Prostate gland (tissue), 2 donors: ENCODE results near the gene SMARCA4. TPM values are rescaled to one million over a fixed set of nuclear protein-coding genes. Genes with fewer than 3 reads are reported as not detected.

Source experiments
- DNase-seq: peaks from one replicate; pipeline ENCODE4 v3.0.0-alpha.2; 2019; ENCODE audit warnings: low spot score
- H3K27ac ChIP-seq, 2 donors: fragments of 200-600 bp; sonication (generic); 2 replicates each; pipeline ENCODE4 v1.5.1; 2017 to 2019
- H3K27me3 ChIP-seq: fragments of 200-600 bp; sonication (generic); replicated peaks from 2 replicates; pipeline ENCODE4 v1.5.1; 2019; ENCODE audit not compliant: insufficient read depth
- H3K36me3 ChIP-seq, 2 donors: fragments of 200-600 bp; sonication (generic); 1 replicate in 1 of 2; 2 replicates in 1 of 2; pipeline versions ENCODE4 v1.5.1 to v1.8.1; 2017 to 2019
- H3K4me1 ChIP-seq: fragments of 200-600 bp; sonication (generic); replicated peaks from 2 replicates; pipeline ENCODE4 v1.5.1; 2019
- H3K4me3 ChIP-seq, 2 donors: fragments of 200-600 bp; sonication (generic); 2 replicates each; pipeline ENCODE4 v1.5.1; 2017 to 2019
- H3K9me3 ChIP-seq: fragments of 200-600 bp; sonication (generic); 2 replicates; pipeline ENCODE4 v1.5.1; 2017
- POLR2A ChIP-seq: fragments of 450-650 bp; IDR thresholded peaks from one replicate; pipeline ENCODE4 v1.6.1; 2016; ENCODE audit warnings: antibody characterized with exemption, mild to moderate bottlenecking
- POLR2AphosphoS5 ChIP-seq: sonication (generic); formaldehyde crosslinking; IDR thresholded peaks from one replicate; pipeline ENCODE4 v1.6.1; 2017; ENCODE audit warnings: antibody characterized with exemption
- whole genome bisulfite sequencing: methylation state at CpG from one replicate; pipeline ENCODE4 v1.1.5; 2018; 5-methylcytosine and 5-hydroxymethylcytosine counted together
- intact Hi-C: fragments of 100-400 bp; cut with DNase I; formaldehyde crosslinking; loops from one replicate; pipeline ENCODE4 v1.14.2; 2022
- total RNA-seq, 2 donors: library from RNA; depleted of rRNA; stranded (reverse); fragments of >200 nt; gene quantifications; one replicate each; pipeline ENCODE4 v1.1.0, GENCODE V29; 2016
- TF ChIP-seq, protein P1 (sequence below), 4 experiments: fragments of 200-600 bp in 2 of 4; fragments of 450-650 bp in 2 of 4; sonication (generic) in 2 of 4; IDR thresholded peaks; 1 replicate in 3 of 4; 2 replicates in 1 of 4; pipeline ENCODE4 v1.5.1; 2016 to 2019; ENCODE audit warnings: antibody characterized with exemption in 4 of 4, mild to moderate bottlenecking in 2 of 4, moderate library complexity in 2 of 4

The SMARCA4 gene
- total RNA-seq, 2 donors from 2014 or later: 98.5 to 152 TPM

DNA sequence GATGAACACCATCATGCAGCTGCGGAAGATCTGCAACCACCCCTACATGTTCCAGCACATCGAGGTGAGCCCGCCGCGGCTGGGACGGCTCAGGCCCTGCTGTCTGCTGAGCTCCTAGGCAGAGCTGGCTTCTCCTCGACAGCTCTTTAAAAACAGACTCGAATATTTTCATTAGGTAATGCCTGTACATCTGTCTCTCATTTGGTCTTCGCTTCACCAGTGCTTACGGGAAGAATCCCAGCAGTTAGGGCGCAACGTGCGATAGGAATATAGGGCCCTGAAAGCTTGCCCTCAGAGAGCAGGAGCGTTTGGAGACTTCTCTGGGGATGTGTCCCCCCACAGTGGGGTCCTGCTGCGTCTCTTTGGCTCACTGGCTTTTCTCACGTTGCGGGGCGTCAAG is 64.6 kb downstream of the SMARCA4 start:
- intact Hi-C loops: loop anchor here (5.0 kb wide), 1 partner anchor 88 kb away; no protein-coding TSS in a partner anchor
- Histone ChIP-seq H3K36me3 (peaks cover 23 to 45% of the 10 kb centered on the region in 2 donors), H3K9me3 (no peaks in the 10 kb centered on the region), H3K27ac (no peak overlapping the region), H3K27me3 (no peaks in the 10 kb centered on the region), H3K4me1 (no peaks in the 10 kb centered on the region), H3K4me3 (no peak overlapping the region)
- TF ChIP-seq POLR2AphosphoS5 (no peak), POLR2A (no peak)
- TF ChIP-seq, protein P1, sequence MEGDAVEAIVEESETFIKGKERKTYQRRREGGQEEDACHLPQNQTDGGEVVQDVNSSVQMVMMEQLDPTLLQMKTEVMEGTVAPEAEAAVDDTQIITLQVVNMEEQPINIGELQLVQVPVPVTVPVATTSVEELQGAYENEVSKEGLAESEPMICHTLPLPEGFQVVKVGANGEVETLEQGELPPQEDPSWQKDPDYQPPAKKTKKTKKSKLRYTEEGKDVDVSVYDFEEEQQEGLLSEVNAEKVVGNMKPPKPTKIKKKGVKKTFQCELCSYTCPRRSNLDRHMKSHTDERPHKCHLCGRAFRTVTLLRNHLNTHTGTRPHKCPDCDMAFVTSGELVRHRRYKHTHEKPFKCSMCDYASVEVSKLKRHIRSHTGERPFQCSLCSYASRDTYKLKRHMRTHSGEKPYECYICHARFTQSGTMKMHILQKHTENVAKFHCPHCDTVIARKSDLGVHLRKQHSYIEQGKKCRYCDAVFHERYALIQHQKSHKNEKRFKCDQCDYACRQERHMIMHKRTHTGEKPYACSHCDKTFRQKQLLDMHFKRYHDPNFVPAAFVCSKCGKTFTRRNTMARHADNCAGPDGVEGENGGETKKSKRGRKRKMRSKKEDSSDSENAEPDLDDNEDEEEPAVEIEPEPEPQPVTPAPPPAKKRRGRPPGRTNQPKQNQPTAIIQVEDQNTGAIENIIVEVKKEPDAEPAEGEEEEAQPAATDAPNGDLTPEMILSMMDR (IDR thresholded peaks at IDR 0.05): no peak
- 84% methylated on average over 18 of the region's 18 CpGs for WGBS
- no peak for DNase-seq

DNA sequence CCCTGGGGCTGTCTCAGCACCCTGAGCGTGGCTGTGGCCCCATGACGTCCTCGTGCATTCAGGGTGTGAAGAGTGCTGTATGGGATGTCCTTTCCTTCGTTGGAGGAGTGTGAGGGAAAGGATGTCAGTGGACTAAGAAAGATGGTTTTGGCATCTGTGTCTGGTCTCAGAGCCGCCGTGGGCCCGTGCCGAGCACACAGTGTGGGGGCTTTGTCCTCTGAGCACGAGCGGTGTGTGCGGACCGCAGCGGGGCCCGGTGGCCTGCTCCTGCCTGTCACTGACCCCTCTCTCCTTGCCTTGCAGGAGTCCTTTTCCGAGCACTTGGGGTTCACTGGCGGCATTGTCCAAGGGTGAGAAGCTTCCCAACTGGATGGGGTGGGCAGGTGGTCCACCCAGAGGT is 65.2 kb downstream of the SMARCA4 start:
- H3K4me1 ChIP-seq: no peaks in the 10 kb centered on the region
- H3K36me3 ChIP-seq: peaks cover 23 to 45% of the 10 kb centered on the region in 2 donors
- intact Hi-C loops: loop anchor here (5.0 kb wide), 1 partner anchor 89 kb away; no protein-coding TSS in a partner anchor
- no peak for DNase-seq
- TF ChIP-seq POLR2AphosphoS5 (no peak), POLR2A (no peak)
- TF ChIP-seq, protein P1 (IDR thresholded peaks at IDR 0.05): no peak
- 89% methylated on average over 16 of the region's 16 CpGs for WGBS
- H3K9me3 ChIP-seq: no peaks in the 10 kb centered on the region
- no peak overlapping the region for H3K27ac ChIP-seq
- no peak overlapping the region for H3K4me3 ChIP-seq
- H3K27me3 ChIP-seq: no peaks in the 10 kb centered on the region

DNA sequence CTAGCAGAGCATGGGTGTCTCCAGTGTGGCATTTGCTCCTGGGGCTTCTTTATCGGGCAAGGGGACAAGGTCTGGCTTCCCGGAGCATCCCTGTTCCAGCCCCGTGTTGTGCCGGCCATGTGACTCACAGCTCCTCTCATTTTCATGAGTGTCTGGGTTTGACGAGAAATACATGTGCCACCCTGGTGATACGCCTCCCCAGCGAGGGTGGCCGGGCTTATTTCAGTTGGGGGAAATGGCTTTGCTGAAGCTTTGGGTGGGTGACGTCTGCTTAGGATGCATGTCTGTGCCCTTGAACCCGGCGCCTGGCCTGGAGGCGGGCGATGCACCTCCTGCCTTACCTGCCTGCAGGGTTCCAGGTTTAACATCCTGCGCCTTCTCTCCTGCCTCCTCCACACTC is 66.6 kb downstream of the SMARCA4 start:
- H3K4me3 ChIP-seq: no peak overlapping the region
- no peaks in the 10 kb centered on the region for H3K4me1 ChIP-seq
- no peak for DNase-seq
- 79% methylated on average over 14 of the region's 14 CpGs for WGBS
- no peak overlapping the region for H3K27ac ChIP-seq
- intact Hi-C loops: loop anchor here (5.0 kb wide), 1 partner anchor 90 kb away; no protein-coding TSS in a partner anchor
- H3K27me3 ChIP-seq: no peaks in the 10 kb centered on the region
- TF ChIP-seq POLR2AphosphoS5: no peak
- TF ChIP-seq, protein P1 (IDR thresholded peaks at IDR 0.05): no peak
- TF ChIP-seq POLR2A: no peak
- no peaks in the 10 kb centered on the region for H3K9me3 ChIP-seq
- H3K36me3 ChIP-seq: peaks cover 16 to 37% of the 10 kb centered on the region in 2 donors

DNA sequence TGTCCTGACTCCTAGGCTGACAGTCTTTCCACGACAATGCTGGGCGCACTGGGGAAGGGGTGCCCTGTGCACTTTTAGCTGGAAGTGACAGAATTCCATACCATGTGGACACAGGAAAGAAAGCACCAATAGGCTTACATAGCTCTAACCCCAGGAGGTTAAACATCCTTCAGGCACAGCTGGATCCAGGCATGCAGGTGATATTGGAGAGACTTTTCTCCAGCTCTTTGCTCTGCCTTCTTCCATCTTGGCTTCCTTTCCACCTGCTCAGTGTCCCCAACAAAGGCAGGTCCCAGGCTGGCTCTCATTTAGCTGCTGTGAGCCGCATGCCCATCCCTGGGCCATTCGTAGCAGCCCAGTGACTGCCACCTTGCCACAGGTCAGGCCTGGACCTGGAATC is 67.3 kb downstream of the SMARCA4 start:
- intact Hi-C loops: loop anchor here (5.0 kb wide), 1 partner anchor 91 kb away; no protein-coding TSS in a partner anchor
- H3K36me3 ChIP-seq: peaks cover 16 to 34% of the 10 kb centered on the region in 2 donors
- WGBS: 98% methylated on average over 4 of the region's 4 CpGs

More for the DNA sequence above, 67.3 kb downstream of the SMARCA4 start:
- no peak for TF ChIP-seq POLR2AphosphoS5
- no peak for TF ChIP-seq POLR2A
- TF ChIP-seq, protein P1 (IDR thresholded peaks at IDR 0.05): no peak
- Histone ChIP-seq H3K4me1 (no peaks in the 10 kb centered on the region), H3K27me3 (no peaks in the 10 kb centered on the region), H3K27ac (no peak overlapping the region), H3K9me3 (no peaks in the 10 kb centered on the region), H3K4me3 (no peak overlapping the region)
- DNase-seq: no peak
